HepG2 (cell line): ENCODE results near the gene MAPK8. TPM values are rescaled to one million over a fixed set of nuclear protein-coding genes. Genes with fewer than 3 reads are reported as not detected.

Source experiments
- ATAC-seq: fragments of 200-7000 bp; cut with Tn5 transposase; 3 replicates; pipeline ENCODE4 v1.9.1; 2020; ENCODE audit warnings: mild to moderate bottlenecking, moderate library complexity
- BruUV-seq: library from RNA; stranded (reverse); fragments of 400-500 nt; replicated peaks from 2 replicates; lab custom pipeline; 2021; lab: Mats Ljungman, UMichigan
- CTCF ChIA-PET: fragments of 300-600 bp; formaldehyde crosslinking; extraction: SDS; loops from one replicate; lab custom pipeline; 2021; ENCODE audit warnings: low total read pairs, inconsistent platforms, low intra/inter-chr PET ratio; lab: Yijun Ruan, JAX
- POLR2A ChIA-PET: fragments of 350-600 bp; sonication (Branson Sonifier 250); formaldehyde crosslinking; loops from one replicate; lab custom pipeline; 2020; ENCODE audit warnings: antibody characterized with exemption, inconsistent platforms; lab: Yijun Ruan, JAX
- DNase-seq: peaks from one replicate; pipeline ENCODE4 v3.0.0-alpha.2; 2015; ENCODE audit warnings: low spot score
- FAIRE-seq: peaks from 3 replicates; lab custom pipeline; 2011; peaks lifted over from hg19 to GRCh38; lab: Jason Lieb, UNC
- H2AFZ ChIP-seq: one replicate; pipeline ENCODE4 v1.6.1; 2011; ENCODE audit warnings: low read length, inconsistent platforms
- H3K27ac ChIP-seq: fragments of 300-600 bp; 3 replicates; pipeline ENCODE4 v1.8.0; 2011; ENCODE audit warnings: mixed run types, mild to moderate bottlenecking, mixed read lengths, low read length, inconsistent platforms; ENCODE audit not compliant: insufficient read depth; ENCODE audit errors: extremely low read length
- H3K27me3 ChIP-seq, 2 experiments: fragments of 200-600 bp in 1 of 2; 2 replicates in 1 of 2; 3 replicates in 1 of 2; pipeline versions ENCODE4 v1.6.0 to v1.8.0; 2011; ENCODE audit warnings: low read length in 2 of 2, mild to moderate bottlenecking in 2 of 2, moderate library complexity in 2 of 2, inconsistent platforms in 1 of 2; ENCODE audit not compliant: insufficient read depth in 2 of 2, control insufficient read depth in 1 of 2
- H3K36me3 ChIP-seq, 2 experiments: fragments of 200-600 bp in 1 of 2; replicated peaks in 1 of 2; 2 replicates in 1 of 2; 3 replicates in 1 of 2; pipeline versions ENCODE4 v1.5.1 to v1.8.0; 2011; ENCODE audit warnings: low read length in 2 of 2, inconsistent platforms in 1 of 2; ENCODE audit not compliant: insufficient read depth in 2 of 2, control insufficient read depth in 1 of 2
- H3K4me1 ChIP-seq: 2 replicates; pipeline ENCODE4 v1.5.1; 2012; ENCODE audit warnings: low read length, inconsistent platforms; ENCODE audit not compliant: insufficient read depth
- H3K4me2 ChIP-seq: 2 replicates; pipeline ENCODE4 v1.6.0; 2011; ENCODE audit warnings: low read depth, low read length, inconsistent platforms
- H3K4me3 ChIP-seq, 3 experiments: fragments of 200-600 bp in 1 of 3; sonication (generic), shearing (Covaris generic) in 1 of 3; replicated peaks in 1 of 3; 2 replicates each; pipeline ENCODE4 v1.5.1; 2011 to 2016; ENCODE audit warnings: low read length in 3 of 3, inconsistent platforms in 2 of 3, low read depth in 2 of 3, mild to moderate bottlenecking in 2 of 3, control low read depth in 1 of 3, mixed read lengths in 1 of 3; ENCODE audit not compliant: insufficient read depth in 1 of 3
- H3K79me2 ChIP-seq: one replicate; pipeline ENCODE4 v1.6.1; 2011; ENCODE audit warnings: low read length, inconsistent platforms; ENCODE audit not compliant: insufficient read depth
- H3K9ac ChIP-seq: 2 replicates; pipeline ENCODE4 v1.6.0; 2011; ENCODE audit warnings: mild to moderate bottlenecking, low read depth, low read length, inconsistent platforms; ENCODE audit not compliant: insufficient read depth
- H3K9me3 ChIP-seq: 2 replicates; pipeline ENCODE4 v1.5.1; 2012; ENCODE audit warnings: mild to moderate bottlenecking, low read length
- H4K20me1 ChIP-seq: 2 replicates; pipeline ENCODE4 v1.6.0; 2011; ENCODE audit warnings: inconsistent platforms, mild to moderate bottlenecking, low read length, moderate library complexity; ENCODE audit not compliant: insufficient read depth
- CBX5 ChIP-seq: sonication (generic); formaldehyde crosslinking; IDR thresholded peaks from 2 replicates; pipeline ENCODE4 v1.4.0; 2020; ENCODE audit warnings: missing genetic modification reagents, borderline replicate concordance
- EHMT2 ChIP-seq: fragments of 200-600 bp; sonication (generic); IDR thresholded peaks from 2 replicates; pipeline ENCODE4 v1.7.0; 2017; ENCODE audit warnings: antibody characterized with exemption, low read depth, low read length, borderline replicate concordance
- GPBP1L1 ChIP-seq: sonication (generic); formaldehyde crosslinking; IDR thresholded peaks from 2 replicates; pipeline ENCODE4 v1.5.0; 2020; ENCODE audit warnings: mild to moderate bottlenecking, missing genetic modification reagents
- MIXL1 ChIP-seq: IDR thresholded peaks from 2 replicates; pipeline ENCODE4 v1.6.1; 2016
- NFRKB ChIP-seq: fragments of 450-650 bp; IDR thresholded peaks from 2 replicates; pipeline ENCODE4 v1.6.1; 2017
- PATZ1 ChIP-seq: sonication (generic); formaldehyde crosslinking; IDR thresholded peaks from 2 replicates; pipeline ENCODE4 v1.4.0; 2020; ENCODE audit warnings: missing genetic modification reagents
- SMARCC2 ChIP-seq: fragments of 450-650 bp; IDR thresholded peaks from 2 replicates; pipeline ENCODE4 v1.6.1; 2017; ENCODE audit warnings: antibody characterized with exemption, mild to moderate bottlenecking
- SOX13 ChIP-seq, 3 experiments: fragments of 450-650 bp in 1 of 3; sonication (generic) in 1 of 3; formaldehyde crosslinking in 1 of 3; IDR thresholded peaks in 2 of 3; conservative IDR thresholded peaks in 1 of 3; 2 replicates each; pipeline versions ENCODE4 v1.5.0 to v1.6.1; 2016 to 2020; ENCODE audit warnings: antibody characterized with exemption in 1 of 3, mild to moderate bottlenecking in 1 of 3, missing compliant biosample characterization in 1 of 3, missing genetic modification reagents in 1 of 3, moderate library complexity in 1 of 3
- THAP7 ChIP-seq: sonication (generic); formaldehyde crosslinking; IDR thresholded peaks from 2 replicates; pipeline ENCODE4 v1.8.1; 2023; ENCODE audit warnings: mild to moderate bottlenecking, missing genetic modification reagents
- ZNF230 ChIP-seq: sonication (generic); formaldehyde crosslinking; IDR thresholded peaks from 2 replicates; pipeline ENCODE4 v1.4.0; 2020; ENCODE audit warnings: mild to moderate bottlenecking, missing genetic modification reagents
- ZNF232 ChIP-seq: sonication (generic); formaldehyde crosslinking; IDR thresholded peaks from 2 replicates; pipeline ENCODE4 v1.4.0; 2020; ENCODE audit warnings: missing genetic modification reagents, borderline replicate concordance
- ZNF441 ChIP-seq: sonication (generic); formaldehyde crosslinking; IDR thresholded peaks from 2 replicates; pipeline ENCODE4 v1.7.0; 2021; ENCODE audit warnings: missing genetic modification reagents, borderline replicate concordance
- ZNF563 ChIP-seq: sonication (generic); formaldehyde crosslinking; IDR thresholded peaks from 2 replicates; pipeline ENCODE4 v1.8.0; 2022; ENCODE audit warnings: mild to moderate bottlenecking, moderate library complexity, missing genetic modification reagents
- ZNF572 ChIP-seq: sonication (generic); formaldehyde crosslinking; IDR thresholded peaks from 2 replicates; pipeline ENCODE4 v1.5.1; 2020; ENCODE audit warnings: mild to moderate bottlenecking, missing genetic modification reagents
- ZNF740 ChIP-seq: sonication (generic); formaldehyde crosslinking; IDR thresholded peaks from 2 replicates; pipeline ENCODE4 v1.4.0; 2020; ENCODE audit warnings: missing genetic modification reagents
- ZNF883 ChIP-seq: sonication (generic); formaldehyde crosslinking; IDR thresholded peaks from 2 replicates; pipeline ENCODE4 v1.5.1; 2020; ENCODE audit warnings: mild to moderate bottlenecking, missing genetic modification reagents; ENCODE audit errors: not compliant biosample characterization
- WGBS: methylation state at CpG from one replicate; pipeline ENCODE4 v1.1.6; 2017; ENCODE audit warnings: low lambda C conversion rate; 5-methylcytosine and 5-hydroxymethylcytosine counted together
- in situ Hi-C: cut with HindIII; loops from 2 replicates; pipeline ENCODE4 v1.10.0; 2017; ENCODE audit warnings: low pct_unique_long_range_greater_than_20kb; ENCODE audit not compliant: extremely low pct_ligation_motif_present
- intact Hi-C: fragments of 100-400 bp; cut with micrococcal nuclease; formaldehyde crosslinking; loops from one replicate; pipeline ENCODE4 v1.10.0; 2022; ENCODE audit not compliant: unreplicated experiment
- polyA plus RNA-seq, 8 experiments: library from polyadenylated mRNA; depleted of rRNA in 3 of 8; stranded (reverse) in 7 of 8; unstranded in 1 of 8; fragments of >200 nt; fragmentation: Illumina TruSeq in 4 of 8; extraction: Trizol in 4 of 8; gene quantifications; 2 replicates each; pipeline versions ENCODE4 v1.2.1 to v1.2.3, GENCODE V29; 2011 to 2016; ENCODE audit warnings: low read depth in 4 of 8, missing spikeins in 1 of 8, mixed read lengths in 1 of 8; ENCODE audit not compliant: insufficient read depth in 1 of 8
- total RNA-seq, 5 experiments: library from RNA; depleted of rRNA; stranded (reverse); fragments of >200 nt; fragmentation: Illumina TruSeq; extraction: Trizol; gene quantifications; 2 replicates each; pipeline ENCODE4 v1.2.3, GENCODE V29; 2016; ENCODE audit warnings: low read depth in 1 of 5

The MAPK8 gene
- total and polyA plus RNA-seq, 2 of the 13 experiments (the other 11 are each of a cell fraction or from before 2014, with no cell fraction given) = 41.6 to 47.3 TPM

GRCh38 chr10:48447356-48448215 lies 141.1 kb downstream of the MAPK8 start:
- no peak for ATAC-seq
- Histone ChIP-seq H3K27ac (no peak overlapping the region), H2AFZ (no peak overlapping the region), H3K79me2 (no peaks in the 10 kb centered on the region), H3K27me3 (peaks cover 3% of the 10 kb centered on the region in 2 experiments; a peak in 3 of 5 replicates), H3K36me3 (no peaks in the 10 kb centered on the region), H4K20me1 (no peaks in the 10 kb centered on the region), H3K9me3 (no peaks in the 10 kb centered on the region)
- intact Hi-C loops = no loop called here
- in situ Hi-C loops = loop anchor here (5.0 kb wide), 1 partner anchor 85 kb away; no protein-coding TSS in a partner anchor
- WGBS = 37% methylated on average over 7 of the region's 11 CpGs
- CTCF ChIA-PET = no interaction called here
- no peak for DNase-seq
- TF ChIP-seq ZNF740 (CRISPR knock-in tag) (no peak), ZNF572 (CRISPR knock-in tag) (no peak), PATZ1 (CRISPR knock-in tag) (no peak), EHMT2 (no peak), NFRKB (no peak), MIXL1 (CRISPR knock-in tag) (no peak), ZNF883 (CRISPR knock-in tag) (no peak), SMARCC2 (no peak), ZNF230 (CRISPR knock-in tag) (no peak), GPBP1L1 (no peak), CBX5 (CRISPR knock-in tag) (no peak), THAP7 (CRISPR knock-in tag) (no peak), ZNF441 (CRISPR knock-in tag) (no peak), ZNF563 (CRISPR knock-in tag) (no peak), SOX13 (IDR thresholded peaks at IDR 0.05) (no peak), SOX13 (CRISPR knock-in tag; conservative IDR thresholded peaks at IDR 0.05 in 1 of 2, IDR thresholded peaks at IDR 0.05 in 1 of 2) (no peak), ZNF232 (CRISPR knock-in tag) (no peak)
- TF ChIP-seq, all 625 proteins: peak for 0
- H3K4me2 ChIP-seq = no peak overlapping the region
- H3K4me1 ChIP-seq = peaks cover 10% of the 10 kb centered on the region
- no peak overlapping the region for H3K9ac ChIP-seq
- POLR2A ChIA-PET = no interaction called here
- BruUV-seq = no TSS peak
- no peak for FAIRE-seq
- H3K4me3 ChIP-seq = no peak overlapping the region
